SHP77 (cell line): Measurements from ENCODE around the gene HCN2.
"Not testable (repeated sequence)": the region's sequence is repeated elsewhere in the genome, so short reads cannot be mapped to it uniquely, and the experiment has no call there.

ENCODE experiments used
- DNase-seq, 2 experiments: peaks; one replicate each; lab custom pipeline; 2025; lab: John Stamatoyannopoulos, UW

HCN2 gene

DNA sequence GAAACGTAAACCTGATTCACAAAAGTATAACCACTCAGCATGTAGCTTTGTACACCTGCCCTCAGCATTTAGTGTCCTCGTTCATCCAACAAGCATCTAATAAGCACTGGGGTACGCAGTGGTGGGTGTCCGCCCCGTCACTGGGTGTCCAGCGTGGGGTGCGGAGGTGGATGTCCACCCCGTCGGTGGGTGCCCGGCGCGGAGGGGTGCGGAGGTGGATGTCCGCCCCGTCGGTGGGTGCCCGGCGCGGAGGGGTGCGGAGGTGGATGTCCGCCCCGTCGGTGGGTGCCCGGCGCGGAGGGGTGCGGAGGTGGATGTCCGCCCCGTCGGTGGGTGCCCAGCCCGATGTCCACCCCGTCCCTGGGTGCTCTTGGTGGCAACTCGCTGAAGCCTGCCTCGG lies 4.5 kb upstream of the HCN2 start:
- not testable (repeated sequence) for DNase-seq

DNA sequence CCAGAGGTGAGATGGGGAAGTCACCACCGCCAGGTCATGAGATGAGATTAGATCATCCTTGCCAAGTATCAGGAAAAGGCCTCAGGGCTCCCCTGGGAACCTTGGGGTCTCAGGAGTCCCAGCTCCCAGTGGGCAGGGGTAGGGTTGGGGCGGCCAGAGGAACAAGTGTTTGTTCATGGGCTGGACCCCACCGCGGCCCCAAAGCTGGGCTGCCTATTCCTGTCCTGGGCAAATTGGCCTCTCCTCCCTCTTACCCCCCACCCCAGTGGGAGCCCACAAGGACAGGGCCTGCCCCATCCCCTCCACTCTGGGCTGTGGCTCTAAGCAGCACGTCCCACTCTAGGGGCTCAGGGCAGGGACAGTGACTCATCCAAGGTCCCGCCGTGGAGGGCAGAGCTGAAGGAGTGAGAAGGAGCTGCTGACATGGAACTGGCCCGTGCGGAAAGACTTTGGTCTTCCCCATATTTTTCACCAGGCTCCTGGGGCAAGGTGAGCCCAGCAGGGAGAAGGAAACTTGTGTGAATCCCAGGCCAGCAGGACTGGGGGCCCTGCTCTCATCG lies 4.0 kb upstream of the HCN2 start:
- DNase-seq: no peak

DNA sequence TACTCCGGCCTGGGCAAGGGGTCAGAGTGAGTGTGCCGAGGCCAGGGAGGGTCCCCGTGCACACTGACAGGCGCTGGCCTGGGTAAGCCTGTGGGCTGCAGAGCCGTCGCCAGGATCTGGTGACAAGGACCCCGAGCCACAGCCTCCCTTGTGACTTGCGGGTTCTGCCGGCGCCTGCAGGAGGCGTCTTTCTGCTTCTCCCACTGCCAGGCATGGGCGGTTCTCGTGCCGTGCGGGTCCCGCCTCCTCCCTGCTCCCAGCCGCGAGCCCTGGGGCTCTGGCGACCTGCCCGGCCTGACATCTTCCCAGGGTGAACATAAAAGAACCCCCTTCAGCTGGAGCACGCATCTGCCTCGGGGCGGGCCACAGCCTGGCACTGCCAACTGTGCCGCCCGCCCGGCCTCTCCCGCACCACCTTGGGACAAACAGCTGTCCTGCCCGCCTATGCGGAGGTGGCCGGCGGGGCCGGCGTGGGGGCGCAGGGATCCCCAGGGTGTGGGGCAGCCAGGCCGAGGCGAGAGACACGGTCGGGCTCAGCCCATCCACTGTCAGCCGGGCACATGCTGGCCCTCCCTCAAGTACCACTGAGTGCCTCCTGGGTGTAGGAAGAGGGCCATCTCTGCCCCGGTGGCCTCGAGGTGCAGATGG lies 1.5 kb upstream of the HCN2 start:
- DNase-seq: peak; percentile 90 to 91

DNA sequence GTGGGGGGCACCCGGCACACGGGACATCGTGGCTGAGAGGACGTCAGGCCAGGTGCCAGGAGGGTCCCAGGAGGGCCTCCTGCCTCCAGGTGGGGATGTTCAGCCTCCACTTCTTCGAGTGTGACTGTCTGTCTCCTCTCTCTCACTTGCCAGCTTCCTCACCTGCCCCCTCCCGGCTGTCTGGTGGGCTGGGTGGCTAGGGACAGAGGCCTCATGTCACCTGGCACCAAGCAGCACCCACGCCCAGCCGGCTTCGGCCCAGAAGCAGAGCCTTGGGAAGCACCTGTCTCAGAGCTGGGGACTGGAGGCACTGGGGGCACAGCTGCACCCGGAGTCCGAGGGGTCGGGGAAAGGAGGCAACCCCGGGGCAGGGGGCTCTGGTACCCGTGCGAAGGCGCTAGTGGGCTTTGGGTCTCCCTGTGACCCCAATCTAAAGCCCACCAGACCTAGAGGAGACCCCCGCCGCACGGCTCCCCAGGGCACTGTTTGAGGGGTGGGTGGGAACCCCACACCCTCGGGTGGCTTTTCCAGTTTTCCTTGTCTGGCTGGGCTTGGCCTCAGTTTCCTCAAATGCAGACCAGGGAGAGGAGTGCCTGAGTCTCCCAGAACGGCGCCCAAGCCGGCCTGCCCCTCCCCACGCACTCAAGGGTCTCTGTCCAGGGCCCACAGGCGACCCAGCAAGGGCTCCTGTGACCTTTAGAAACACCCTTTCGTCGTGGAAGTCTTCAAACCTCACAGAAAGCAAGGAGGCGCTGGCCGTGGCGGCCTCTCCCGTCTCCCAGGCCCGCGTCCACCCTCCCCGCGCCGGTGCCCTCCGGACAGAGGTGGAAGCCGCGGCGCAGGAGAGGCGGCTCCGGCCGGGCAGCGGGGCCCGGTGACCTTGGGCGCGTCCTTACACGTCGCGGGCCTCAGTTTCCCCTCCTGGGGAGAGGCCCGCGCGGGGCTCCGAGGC lies 664 bp upstream of the HCN2 start:
- DNase-seq: peak; percentile 36 to 80

DNA sequence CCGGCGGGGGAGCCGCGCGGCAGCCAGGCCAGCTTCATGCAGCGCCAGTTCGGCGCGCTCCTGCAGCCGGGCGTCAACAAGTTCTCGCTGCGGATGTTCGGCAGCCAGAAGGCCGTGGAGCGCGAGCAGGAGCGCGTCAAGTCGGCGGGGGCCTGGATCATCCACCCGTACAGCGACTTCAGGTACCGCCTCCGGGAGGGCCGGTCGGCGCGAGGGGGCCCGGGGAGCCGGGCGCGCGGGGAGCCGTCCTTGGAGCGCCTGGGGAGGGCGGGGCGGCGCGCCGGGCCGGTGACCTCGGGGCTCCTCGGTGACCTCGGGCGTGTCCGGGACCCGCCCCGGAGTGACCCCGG lies 690 bp downstream of the HCN2 start:
- no peak for DNase-seq

DNA sequence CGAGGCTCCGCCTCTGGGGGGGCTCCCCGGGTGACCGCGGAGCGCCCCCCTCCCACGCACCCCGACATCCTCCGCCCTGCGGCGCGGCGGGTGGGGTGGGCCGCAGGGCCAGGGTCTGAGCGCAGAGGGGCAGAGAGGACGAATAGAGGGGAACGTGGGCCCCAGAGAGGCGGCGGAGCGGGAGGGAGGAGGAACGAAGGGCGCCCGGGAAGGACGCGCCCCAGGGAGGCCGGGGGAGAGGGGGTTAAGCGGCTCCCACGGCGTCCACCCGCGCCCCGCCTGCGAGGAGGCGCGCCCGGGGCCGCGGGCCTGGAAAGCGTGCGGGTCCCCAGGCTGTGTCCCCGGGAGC lies 1.0 kb downstream of the HCN2 start:
- no peak for DNase-seq

DNA sequence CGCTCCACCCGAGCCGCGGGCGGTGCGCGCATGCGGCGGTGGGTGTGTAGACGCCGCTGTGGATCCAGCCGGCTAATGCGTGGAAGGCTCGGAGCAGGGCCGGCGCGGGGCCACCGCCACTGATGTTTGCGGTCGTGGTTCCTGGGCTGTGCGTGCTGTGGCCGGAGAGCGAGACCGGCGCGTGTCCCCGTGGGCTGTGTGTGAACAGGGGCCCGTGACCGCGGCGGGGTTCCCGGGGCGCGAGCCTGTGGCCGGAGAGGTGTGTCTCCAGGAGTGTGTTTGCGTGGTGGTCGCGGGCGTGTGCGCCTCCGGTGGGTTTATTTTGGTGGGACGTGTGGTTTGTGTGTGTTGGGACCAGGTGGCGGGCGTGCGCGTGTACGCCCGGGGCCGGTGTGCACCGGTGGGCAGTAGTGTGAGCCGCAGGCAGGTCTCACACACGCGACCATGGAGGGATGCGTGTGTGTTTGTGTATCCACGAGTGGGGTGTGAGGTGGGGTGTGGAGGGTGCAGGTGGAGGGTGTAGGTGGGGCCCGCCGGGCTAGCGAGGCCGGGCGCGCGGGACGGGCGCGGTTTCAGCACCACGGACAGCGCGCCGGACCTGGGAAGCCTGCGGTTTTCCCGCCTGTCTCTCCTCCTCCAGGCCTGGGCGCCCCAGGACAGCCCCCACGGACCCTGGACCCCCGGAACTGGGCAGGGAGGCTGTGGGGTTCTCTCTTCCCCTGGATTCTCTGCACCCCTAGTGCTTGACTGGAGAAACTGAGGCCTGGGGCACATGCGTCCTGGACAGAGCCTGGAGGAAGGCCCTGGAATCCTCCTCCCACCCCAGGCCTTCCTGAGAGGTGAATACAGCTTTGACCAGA lies 1.6 kb downstream of the HCN2 start:
- DNase-seq: no peak

DNA sequence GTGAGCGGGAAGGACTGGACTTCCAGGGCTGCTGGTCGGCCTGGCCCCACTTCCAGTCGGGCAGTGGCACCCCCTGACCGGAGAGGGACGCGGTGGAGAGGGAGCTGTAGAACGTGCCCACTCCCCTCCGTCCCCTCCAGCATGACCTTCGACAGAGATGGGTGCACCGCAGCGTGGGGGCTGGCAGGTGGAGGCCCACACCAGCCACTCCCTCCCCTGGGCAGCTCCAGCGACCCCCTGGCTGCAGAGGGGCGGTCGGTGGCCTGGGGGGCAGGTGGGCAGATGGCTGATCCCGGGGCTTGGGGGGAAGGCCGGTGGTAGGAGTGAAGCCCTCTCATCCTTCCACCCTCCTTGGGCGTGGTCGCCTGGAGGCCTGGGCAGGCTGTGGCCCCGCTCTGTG lies 2.4 kb downstream of the HCN2 start:
- DNase-seq: no peak

DNA sequence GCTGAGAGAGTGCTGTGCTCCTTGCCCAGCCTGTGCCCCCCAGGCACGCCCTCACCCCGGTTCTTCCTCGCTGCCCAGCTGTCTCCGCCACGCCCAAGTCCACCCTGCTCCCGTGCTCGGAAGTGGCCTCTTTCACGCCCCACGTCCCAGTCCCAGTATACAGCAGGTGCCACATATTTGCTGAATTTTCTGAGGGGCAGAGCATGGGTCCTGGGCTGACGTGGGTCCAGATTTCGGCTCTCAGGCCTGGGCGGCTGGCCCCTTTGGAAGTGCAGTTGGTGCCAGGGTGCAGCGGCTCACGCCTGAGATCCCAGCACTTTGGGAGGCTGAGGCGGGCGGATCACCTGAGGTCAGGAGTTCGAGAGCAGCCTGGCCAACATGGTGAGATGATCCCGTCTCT lies 3.4 kb downstream of the HCN2 start:
- DNase-seq: no peak

DNA sequence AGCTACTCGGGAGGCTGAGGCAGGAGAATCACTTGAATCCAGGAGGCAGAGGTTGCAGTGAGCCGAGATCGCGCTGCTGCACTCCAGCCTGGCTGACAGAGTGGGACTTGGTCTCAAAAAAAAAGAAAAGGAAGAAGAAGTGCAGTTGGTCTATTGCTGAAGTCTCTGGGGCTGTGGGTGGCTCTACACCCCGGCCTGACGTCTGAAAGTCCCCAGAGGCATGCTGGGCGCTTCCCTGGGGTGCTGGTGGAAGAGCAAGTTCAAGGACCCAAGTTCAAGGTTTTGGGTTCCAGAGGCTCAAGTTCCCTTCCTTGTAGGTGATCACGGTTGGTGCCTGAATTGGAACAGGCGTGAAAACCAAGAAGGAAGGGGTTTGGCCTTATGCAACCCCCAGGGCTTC lies 3.8 kb downstream of the HCN2 start:
- no peak for DNase-seq

DNA sequence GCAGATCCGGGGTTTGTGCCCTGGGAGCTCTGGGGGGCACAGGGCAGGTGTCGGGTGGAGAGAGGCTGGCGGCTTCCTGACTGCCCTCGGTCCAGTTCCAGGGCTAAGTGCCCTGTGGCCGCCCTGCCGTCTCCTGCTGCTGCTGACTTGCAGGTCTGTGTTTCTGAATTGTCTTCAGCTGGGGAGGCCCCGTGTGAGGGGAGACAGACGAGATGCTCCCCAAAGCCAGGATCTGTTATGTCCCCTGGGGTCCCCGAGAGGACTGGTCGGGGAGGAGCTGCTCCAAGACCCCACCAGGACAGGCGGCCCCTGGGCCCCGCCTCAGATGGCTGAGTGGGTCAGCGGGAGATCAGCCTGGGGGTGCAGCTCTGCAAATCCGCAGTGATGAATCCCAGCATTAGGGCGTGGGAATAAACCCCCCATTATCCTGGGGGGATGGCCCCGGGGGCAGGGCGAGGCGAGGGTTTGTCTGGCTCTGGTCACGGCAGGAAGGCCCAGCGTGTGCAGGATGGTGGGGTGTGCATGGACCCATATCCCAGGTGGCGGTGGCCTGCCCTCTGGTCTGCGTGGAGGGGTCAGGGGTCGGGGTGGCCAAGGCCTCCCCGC lies 4.7 kb downstream of the HCN2 start:
- DNase-seq: no peak

DNA sequence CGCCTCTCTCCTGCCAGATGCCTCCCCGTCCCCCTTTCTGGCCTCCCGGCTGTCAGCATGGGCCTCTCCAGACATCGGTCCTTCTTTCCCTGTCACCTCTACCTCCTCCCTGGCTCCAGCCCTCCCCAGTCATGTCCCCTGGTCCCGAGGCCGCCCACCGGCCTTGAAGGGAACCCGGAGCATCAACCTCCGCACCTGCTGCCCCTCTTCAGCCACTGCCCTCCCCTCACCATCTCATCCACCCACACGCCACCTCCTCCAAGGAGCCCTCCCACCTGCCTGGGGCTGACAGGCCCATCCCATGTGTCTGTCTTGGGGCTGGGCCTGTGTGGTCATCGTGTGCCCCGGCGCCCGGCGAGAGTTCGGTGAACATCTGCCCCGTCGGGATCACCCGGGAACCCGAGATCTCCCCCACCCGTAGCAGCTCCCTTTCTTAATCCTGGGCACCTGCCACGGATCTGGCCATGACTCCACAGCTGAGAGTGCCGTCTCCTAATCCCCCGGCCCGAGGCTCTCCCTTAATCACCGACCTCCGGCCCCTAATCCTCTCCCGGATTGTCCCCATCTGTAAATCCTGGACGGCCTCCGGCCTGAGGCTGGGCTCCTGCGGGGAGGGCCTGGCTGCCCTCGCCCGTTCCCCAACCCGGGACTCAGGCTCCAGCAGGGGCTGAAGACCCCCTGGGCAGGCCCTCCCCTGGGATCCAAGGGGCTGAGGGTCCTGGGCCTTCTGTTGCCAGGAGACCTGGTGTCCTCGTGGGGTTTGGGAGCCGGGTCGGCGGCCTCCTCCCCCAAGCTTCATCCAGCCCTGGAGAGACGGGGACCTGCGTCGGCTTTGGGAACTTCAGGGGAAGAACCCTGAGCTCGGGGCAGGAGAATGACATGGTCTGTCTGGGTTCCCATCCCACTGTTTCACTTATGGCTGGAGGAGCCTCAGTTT lies 5.9 kb downstream of the HCN2 start:
- DNase-seq: no peak

DNA sequence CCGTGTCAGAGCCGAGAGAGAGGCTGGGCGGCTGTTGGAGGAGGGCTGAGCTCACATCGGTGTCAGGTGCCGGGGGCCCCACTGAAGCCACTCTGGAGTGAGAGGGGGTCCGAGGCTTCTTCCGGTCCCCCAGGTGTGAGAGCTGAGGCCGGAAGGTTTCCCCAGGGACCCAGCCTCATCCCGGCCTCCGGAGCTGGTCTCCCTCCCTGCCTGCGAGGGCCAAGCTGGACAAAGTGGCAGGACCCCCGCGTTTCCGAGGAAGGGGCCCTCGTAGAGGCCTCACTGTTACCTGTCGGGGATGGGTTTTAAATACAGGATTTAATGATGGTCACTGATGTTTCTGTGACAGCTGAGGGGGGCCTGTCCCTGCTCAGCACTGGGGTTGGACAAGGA lies 6.6 kb downstream of the HCN2 start:
- no peak for DNase-seq

DNA sequence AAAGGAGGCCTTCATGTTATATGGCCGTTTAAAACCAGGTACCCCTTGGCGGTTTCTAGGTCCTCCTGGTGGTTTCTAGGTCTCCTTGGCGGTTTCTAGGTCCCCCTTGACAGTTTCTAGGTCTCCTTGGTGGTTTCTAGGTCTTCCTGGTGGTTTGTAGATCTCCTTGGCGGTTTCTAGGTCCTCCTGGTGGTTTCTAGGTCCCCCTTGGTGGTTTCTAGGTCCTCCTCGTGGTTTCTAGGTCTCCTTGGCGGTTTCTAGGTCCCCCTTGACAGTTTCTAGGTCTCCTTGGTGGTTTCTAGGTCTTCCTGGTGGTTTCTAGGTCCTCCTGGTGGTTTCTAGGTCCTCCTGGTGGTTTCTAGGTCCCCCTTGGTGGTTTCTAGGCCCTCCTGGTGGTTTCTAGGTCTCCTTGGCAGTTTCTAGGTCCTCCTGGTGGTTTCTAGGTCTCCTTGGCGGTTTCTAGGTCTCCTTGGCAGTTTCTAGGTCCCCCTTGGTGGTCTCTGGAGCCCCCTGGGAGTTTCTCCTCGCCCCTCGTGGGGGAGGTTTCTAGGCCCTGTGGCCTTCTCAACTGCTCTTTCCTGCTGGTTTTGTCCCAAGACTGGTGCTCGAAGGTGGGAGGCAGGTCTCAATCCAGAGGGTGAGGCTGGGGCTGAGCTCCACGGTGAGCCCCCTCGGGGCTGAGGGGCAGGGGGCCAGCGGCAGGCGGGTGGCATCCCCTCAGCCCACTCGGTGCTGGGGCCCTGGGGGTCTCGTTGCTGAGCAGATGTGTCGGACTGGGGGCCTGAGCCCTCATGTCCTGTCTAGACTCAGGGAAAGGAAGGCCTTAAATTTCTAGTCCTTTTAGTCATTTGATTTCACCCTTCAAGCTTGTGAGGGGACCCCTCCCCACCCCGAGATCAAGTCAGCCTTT lies 8.0 kb downstream of the HCN2 start:
- DNase-seq: no peak

DNA sequence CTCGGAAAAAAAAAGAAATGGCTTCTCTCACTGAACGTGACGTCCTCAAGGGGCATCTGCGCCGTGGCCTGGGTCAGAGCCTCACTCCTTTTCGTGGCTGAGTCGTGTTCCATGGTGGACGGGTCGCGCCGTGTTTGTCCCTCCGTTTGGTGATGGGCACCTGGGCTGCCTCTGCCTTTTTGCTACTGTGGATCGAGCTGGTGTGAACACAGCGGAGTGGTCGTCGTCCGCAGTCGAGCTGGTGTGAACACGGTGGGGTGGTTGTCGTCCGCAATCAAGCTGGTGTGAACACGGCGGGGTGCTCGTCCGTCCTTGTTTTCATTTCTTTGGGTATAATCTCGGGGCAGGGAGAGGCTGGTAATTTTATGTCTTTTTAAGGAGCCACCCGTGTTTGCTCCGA lies 11.6 kb downstream of the HCN2 start:
- DNase-seq: no peak

DNA sequence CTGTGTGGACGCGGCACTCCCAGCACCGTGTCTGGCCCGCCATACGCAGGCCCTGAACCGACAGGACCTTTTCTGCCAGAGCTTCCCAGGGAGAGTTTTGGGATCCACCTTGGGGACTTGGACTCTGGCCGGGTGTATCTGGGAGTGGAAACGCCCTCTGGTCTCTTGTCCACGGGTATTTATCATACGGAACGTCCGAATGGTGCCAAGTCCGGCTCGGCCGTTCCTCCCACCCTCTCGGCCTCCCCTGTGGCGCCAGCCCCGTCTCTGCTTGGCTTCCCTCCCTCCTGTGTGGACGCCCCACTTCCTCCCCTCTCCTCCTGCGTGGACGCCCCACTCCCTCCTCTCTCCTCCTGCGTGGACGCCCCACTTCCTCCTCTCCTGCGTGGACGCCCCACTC lies 12.1 kb downstream of the HCN2 start:
- DNase-seq: no peak

DNA sequence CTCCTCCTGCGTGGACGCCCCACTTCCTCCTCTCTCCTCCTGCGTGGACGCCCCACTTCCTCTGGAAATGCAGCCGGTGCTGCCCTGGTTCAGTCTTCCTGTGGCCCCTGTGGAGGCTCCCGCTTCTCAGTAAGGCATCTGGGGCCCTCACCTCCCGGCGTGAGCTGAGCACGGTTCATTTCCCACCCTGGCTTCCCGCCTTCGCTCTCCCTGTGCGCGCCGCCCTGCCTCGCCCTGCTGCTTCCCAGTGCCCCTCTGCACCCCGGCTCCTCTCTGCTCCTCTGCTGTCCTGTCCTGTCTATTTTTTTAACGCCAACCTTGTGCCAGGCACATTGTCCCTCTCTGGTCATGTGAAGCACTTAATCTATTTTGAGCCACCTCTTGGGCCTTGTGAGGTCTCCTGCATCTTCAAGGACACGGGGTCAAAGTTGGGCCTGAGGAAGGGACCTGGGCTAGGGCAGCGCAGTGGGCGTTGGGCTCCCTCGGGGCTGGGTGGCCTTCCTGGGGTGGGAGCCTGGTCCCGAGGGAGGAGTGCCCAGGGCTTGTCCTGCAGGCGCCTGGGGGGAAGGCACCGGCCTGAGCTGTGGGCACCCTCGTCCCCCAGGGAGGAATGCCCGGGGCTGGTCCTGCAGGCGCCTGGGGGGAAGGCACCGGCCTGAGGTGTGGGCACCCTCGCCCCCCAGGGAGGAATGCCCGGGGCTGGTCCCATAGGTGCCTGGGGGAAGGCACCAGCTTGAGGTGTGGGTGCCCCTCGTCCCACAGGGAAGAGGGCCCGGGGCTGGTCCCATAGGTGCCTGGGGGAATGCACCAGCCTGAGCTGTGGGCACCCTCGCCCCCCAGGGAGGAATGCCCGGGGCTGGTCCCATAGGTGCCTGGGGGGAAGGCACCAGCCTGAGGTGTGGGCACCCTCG lies 13.0 kb downstream of the HCN2 start:
- no peak for DNase-seq

DNA sequence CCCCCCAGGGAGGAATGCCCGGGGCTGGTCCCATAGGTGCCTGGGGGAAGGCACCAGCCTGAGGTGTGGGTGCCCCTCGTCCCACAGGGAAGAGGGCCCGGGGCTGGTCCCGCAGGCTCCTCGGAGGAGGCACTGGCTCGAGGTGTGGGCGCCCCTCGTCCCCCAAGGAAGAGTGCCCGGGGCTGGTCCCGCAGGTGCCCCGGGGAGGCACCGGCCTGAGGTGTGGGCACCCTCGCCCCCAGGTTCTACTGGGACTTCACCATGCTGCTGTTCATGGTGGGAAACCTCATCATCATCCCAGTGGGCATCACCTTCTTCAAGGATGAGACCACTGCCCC lies 13.6 kb downstream of the HCN2 start:
- not testable (repeated sequence) for DNase-seq

DNA sequence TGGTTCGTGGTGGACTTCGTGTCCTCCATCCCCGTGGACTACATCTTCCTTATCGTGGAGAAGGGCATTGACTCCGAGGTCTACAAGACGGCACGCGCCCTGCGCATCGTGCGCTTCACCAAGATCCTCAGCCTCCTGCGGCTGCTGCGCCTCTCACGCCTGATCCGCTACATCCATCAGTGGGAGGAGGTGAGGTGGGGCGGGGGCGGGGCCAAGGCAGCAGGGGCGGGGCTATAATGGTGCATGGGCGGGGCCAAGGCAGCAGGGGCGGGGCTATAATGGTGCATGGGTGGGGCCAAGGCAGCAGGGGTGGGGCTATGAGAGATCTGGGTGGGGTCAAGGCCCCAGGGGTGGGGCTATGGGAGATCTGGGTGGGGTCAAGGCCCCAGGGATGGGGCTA lies 14.1 kb downstream of the HCN2 start:
- not testable (repeated sequence) for DNase-seq
